HG02642 (cell line): Measurements from ENCODE around the gene LRRC8A.

Experiments used
- ATAC-seq: cut with Tn5 transposase; IDR thresholded peaks from one replicate; pipeline ENCODE4 v1.9.1; 2021; ENCODE audit warnings: mild to moderate bottlenecking; ENCODE audit not compliant: unreplicated experiment, poor library complexity

Gene LRRC8A

GRCh38 chr9:128899566-128900322 is 17.8 kb downstream of the LRRC8A start:
- no peak for ATAC-seq

- ATAC-seq: no peak
Observed at GRCh38 chr9:128901379-128901778, 19.4 kb downstream of the LRRC8A start.

- ATAC-seq: no peak
Observed at GRCh38 chr9:128901822-128902221, 19.9 kb downstream of the LRRC8A start.

- peak; percentile 78 for ATAC-seq
Observed at GRCh38 chr9:128902351-128903078, 20.6 kb downstream of the LRRC8A start.

GRCh38 chr9:128903079-128903461 is 21.1 kb downstream of the LRRC8A start:
- ATAC-seq: no peak

- ATAC-seq: no peak
Observed at GRCh38 chr9:128903871-128904620, 22.1 kb downstream of the LRRC8A start.

- ATAC-seq: no peak
Observed at GRCh38 chr9:128905964-128906363, 24.0 kb downstream of the LRRC8A start.

- no peak for ATAC-seq
Observed at GRCh38 chr9:128906741-128907140, 24.8 kb downstream of the LRRC8A start.

GRCh38 chr9:128908372-128908771 is 26.4 kb downstream of the LRRC8A start:
- no peak for ATAC-seq

- ATAC-seq: no peak
Observed at GRCh38 chr9:128909859-128910258, 27.9 kb downstream of the LRRC8A start.

- no peak for ATAC-seq
Observed at GRCh38 chr9:128910906-128911305, 29.0 kb downstream of the LRRC8A start.

GRCh38 chr9:128911529-128912035 is 29.6 kb downstream of the LRRC8A start:
- no peak for ATAC-seq

GRCh38 chr9:128912270-128912853 is 30.4 kb downstream of the LRRC8A start:
- ATAC-seq: no peak

GRCh38 chr9:128913048-128913900 is 31.3 kb downstream of the LRRC8A start:
- no peak for ATAC-seq

- ATAC-seq: no peak
Observed at GRCh38 chr9:128913995-128914772, 32.3 kb downstream of the LRRC8A start.

- ATAC-seq: no peak
Observed at GRCh38 chr9:128916204-128916603, 34.3 kb downstream of the LRRC8A start.

- ATAC-seq: no peak
Observed at GRCh38 chr9:128916745-128917144, 34.8 kb downstream of the LRRC8A start.

GRCh38 chr9:128917151-128917849 is 35.4 kb downstream of the LRRC8A start:
- no peak for ATAC-seq
